ENCODE measurements around the gene IDUA. TPM values are rescaled to one million over a fixed set of nuclear protein-coding genes. Genes with fewer than 3 reads are reported as not detected.

The IDUA gene
- total RNA-seq, 1 donor from 2014 or later, result 46.0 TPM

DNA sequence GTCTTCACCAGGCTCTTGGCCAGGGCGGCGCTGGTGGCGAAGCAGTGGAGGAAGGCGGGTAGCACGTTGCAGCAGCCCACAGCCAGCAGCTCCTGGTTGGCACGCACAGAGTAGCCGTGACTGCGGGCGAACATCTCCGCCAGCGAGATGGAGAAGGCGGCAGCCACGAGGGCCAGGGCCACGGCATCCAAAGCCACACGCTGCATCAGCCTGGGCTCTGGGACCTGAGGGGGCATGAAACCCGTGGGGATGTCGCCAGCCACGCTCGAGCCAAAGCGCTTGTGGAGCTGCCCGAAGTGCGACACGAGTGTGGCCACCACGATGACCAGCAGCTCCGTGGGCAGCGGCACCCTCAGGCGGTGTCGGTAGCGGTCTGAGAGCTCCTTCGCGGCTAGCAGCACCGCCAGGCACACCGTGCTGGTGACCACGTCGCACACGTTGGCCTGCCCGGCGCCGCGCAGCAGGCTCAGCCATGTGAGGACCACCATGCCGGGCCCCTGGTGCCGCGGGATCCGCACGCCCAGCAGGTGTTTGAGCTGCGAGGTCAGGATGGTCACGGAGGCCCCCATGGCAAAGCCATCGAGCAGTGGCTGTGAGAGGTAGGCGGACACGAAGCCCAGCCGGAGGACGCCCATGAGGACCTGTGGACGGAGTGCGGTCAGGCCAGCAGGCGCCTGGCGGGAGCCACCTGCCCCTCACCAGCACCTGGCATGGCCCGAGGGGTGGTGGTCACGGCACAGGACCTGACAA, 3.1 kb downstream of the IDUA start:
- no peak for DNase-seq (ENCODE audit: low spot score)
- H3K4me3 Mint-ChIP-seq (ENCODE audit: unreplicated experiment), result no peak overlapping the region
- no peaks in the 10 kb centered on the region for H3K9me3 Mint-ChIP-seq (ENCODE audit: low read depth)
- peaks cover 1% of the 10 kb centered on the region for H3K36me3 Mint-ChIP-seq (ENCODE audit: low read depth)
- H3K27ac Mint-ChIP-seq (ENCODE audit: unreplicated experiment), result no peak overlapping the region
- H3K4me1 Mint-ChIP-seq (ENCODE audit: low read depth), result peaks cover 28% of the 10 kb centered on the region
- TF ChIP-seq, protein P1, sequence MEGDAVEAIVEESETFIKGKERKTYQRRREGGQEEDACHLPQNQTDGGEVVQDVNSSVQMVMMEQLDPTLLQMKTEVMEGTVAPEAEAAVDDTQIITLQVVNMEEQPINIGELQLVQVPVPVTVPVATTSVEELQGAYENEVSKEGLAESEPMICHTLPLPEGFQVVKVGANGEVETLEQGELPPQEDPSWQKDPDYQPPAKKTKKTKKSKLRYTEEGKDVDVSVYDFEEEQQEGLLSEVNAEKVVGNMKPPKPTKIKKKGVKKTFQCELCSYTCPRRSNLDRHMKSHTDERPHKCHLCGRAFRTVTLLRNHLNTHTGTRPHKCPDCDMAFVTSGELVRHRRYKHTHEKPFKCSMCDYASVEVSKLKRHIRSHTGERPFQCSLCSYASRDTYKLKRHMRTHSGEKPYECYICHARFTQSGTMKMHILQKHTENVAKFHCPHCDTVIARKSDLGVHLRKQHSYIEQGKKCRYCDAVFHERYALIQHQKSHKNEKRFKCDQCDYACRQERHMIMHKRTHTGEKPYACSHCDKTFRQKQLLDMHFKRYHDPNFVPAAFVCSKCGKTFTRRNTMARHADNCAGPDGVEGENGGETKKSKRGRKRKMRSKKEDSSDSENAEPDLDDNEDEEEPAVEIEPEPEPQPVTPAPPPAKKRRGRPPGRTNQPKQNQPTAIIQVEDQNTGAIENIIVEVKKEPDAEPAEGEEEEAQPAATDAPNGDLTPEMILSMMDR (IDR thresholded peaks at IDR 0.05), result no peak
- no peaks in the 10 kb centered on the region for H3K27me3 Mint-ChIP-seq (ENCODE audit: low read depth)

DNA sequence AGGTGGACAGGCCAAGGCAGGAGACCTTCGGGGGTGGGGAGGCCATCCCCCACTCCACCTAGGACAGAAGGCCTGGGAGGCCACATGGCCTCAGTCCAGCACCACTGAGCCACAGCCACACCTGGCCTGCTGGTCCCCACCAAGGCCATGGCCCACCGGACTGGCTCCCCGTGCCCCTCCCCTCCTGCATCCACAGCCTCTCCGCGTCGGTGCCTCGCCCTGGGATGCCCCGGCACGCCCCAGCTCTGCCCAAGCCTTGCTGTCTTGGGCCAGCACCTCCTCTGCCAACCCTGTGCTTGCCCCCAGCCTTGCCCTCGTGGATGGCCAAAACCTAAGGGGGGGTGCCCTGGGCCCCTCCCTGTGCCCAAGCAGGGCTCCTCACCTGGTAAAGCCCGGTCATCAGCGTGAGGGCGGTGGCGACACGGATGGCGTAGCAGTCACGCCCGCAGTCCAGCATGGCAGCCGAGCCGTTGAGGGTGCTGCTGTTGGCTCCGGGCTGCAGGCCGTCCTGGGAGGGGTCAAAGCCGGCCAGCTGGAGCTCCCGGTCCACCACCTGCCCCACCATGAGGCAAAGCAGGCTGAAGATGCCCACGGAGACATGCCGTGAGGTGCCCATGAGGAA, 4.0 kb downstream of the IDUA start:
- Mint-ChIP-seq H3K4me3 (ENCODE audit: unreplicated experiment) (no peak overlapping the region), H3K36me3 (ENCODE audit: low read depth) (peaks cover 1% of the 10 kb centered on the region), H3K9me3 (ENCODE audit: low read depth) (no peaks in the 10 kb centered on the region), H3K4me1 (ENCODE audit: low read depth) (peaks cover 22% of the 10 kb centered on the region), H3K27me3 (ENCODE audit: low read depth) (no peaks in the 10 kb centered on the region), H3K27ac (ENCODE audit: unreplicated experiment) (no peak overlapping the region)
- DNase-seq (ENCODE audit: low spot score), result no peak
- TF ChIP-seq, protein P1 (IDR thresholded peaks at IDR 0.05), result no peak

DNA sequence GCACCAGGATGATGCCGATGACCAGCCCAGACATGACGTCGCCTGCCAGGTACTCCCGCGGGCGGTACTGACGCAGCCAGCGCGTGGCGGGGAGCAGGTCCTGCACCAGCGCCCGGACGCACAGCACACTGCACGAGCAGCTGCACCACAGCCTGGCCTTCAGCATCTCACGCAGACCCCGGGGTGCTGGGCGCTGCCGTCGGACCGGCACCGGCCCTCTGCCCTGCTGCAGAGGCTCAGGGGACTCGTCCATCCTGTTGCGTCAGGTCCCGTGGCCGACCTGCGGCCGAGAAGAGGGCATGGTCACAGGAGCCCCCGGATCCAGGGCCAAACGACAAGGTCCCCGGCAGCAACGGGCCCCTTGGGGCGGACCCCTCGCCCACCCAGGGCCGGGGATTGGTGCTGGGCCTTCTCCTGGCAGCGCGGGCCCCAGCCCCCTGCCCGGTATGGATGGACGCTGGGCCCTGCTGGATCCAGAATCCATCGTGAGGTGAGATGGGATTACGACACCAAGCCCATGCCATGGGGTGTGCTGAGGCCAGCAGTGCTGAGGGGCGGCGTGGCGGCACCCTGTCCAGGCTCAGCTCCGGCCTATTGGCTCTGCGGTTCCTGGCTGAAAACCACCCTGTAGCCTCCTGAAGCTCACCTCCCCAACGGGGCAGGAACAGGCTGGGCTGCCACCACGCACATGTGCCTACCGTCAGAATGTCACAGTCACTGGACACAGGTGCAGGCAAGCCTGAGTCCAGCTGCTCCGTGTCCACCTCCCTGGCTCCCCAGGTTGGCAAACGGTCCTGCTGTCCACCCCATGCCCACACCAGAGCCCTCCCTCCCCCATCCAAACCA, 4.8 kb downstream of the IDUA start:
- Mint-ChIP-seq H3K27ac (ENCODE audit: unreplicated experiment) (no peak overlapping the region), H3K36me3 (ENCODE audit: low read depth) (peaks cover 1% of the 10 kb centered on the region), H3K4me1 (ENCODE audit: low read depth) (peaks cover 15% of the 10 kb centered on the region), H3K4me3 (ENCODE audit: unreplicated experiment) (no peak overlapping the region), H3K9me3 (ENCODE audit: low read depth) (no peaks in the 10 kb centered on the region), H3K27me3 (ENCODE audit: low read depth) (no peaks in the 10 kb centered on the region)
- DNase-seq (ENCODE audit: low spot score), result no peak
- TF ChIP-seq, protein P1 (IDR thresholded peaks at IDR 0.05), result no peak

DNA sequence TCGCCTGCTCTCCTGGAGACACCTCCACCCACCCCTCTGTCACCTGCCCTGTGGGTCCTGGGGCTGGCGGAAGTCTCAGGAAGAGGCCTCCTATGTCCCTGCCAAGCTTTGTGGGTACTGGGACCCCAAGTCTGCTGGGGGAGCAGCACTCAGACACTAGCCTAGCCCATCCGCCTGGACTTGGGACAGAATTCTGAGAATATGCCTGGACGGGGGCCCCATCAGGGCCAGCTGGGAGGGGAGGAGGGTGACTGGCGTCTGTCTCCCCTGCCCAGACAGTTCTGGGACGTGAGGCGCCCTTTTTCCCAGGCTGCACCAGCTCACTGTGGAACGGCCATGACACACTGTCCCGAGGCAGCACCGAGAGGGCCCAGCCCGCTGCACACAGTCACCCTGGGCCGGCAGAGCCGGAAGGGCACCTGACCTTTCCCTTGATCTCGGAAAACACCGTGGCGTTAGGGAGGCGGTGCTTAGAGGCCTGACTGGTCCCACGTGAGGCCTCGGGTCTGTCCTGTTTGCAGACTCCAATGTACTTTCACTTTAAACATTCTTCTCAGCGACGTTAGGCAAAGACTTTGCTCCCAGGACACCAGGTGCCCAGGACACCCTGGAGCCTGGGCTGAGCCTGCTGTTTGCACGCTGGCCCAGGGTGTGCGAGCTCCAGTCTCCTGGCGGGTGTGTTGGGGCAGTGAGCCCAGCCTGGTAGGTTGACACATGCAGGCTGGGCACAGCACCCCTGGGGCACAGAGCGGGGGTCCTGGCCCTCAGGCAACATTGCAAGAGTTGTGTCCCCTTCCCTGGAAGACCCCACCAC, 5.7 kb downstream of the IDUA start:
- peaks cover 1% of the 10 kb centered on the region for H3K36me3 Mint-ChIP-seq (ENCODE audit: low read depth)
- no peak overlapping the region for H3K4me3 Mint-ChIP-seq (ENCODE audit: unreplicated experiment)
- H3K27ac Mint-ChIP-seq (ENCODE audit: unreplicated experiment), result no peak overlapping the region
- H3K4me1 Mint-ChIP-seq (ENCODE audit: low read depth), result peaks cover 16% of the 10 kb centered on the region
- no peaks in the 10 kb centered on the region for H3K27me3 Mint-ChIP-seq (ENCODE audit: low read depth)
- DNase-seq (ENCODE audit: low spot score), result no peak
- TF ChIP-seq, protein P1 (IDR thresholded peaks at IDR 0.05), result no peak
- H3K9me3 Mint-ChIP-seq (ENCODE audit: low read depth), result no peaks in the 10 kb centered on the region
